SK-N-SH treated with all-trans-retinoic acid at 6 μM for 48 hours (cell line): ENCODE measurements around the gene ARMC2.

Experiments used
- CREB5 ChIP-seq: fragments of 250-450 bp; sonication (Bioruptor Pico); IDR thresholded peaks from 2 replicates; pipeline ENCODE4 v1.5.1; 2020; ENCODE audit warnings: low read depth, mild to moderate bottlenecking, moderate library complexity
- GLIS3 ChIP-seq: fragments of 250-450 bp; sonication (Bioruptor Pico); IDR thresholded peaks from 2 replicates; pipeline ENCODE4 v1.5.0; 2020; ENCODE audit warnings: mild to moderate bottlenecking, moderate library complexity
- PATZ1 ChIP-seq: fragments of 250-450 bp; sonication (Bioruptor Pico); IDR thresholded peaks from 2 replicates; pipeline ENCODE4 v1.8.0; 2020; ENCODE audit warnings: mild to moderate bottlenecking, moderate library complexity, borderline replicate concordance
- TOX ChIP-seq: fragments of 250-450 bp; sonication (Bioruptor Pico); IDR thresholded peaks from 2 replicates; pipeline ENCODE4 v1.8.0; 2021; ENCODE audit warnings: mild to moderate bottlenecking, moderate library complexity, borderline replicate concordance
- ZC3H10 ChIP-seq: fragments of 250-450 bp; sonication (Bioruptor Pico); IDR thresholded peaks from 2 replicates; pipeline ENCODE4 v1.5.1; 2021; ENCODE audit warnings: mild to moderate bottlenecking, moderate library complexity
- ZNF565 ChIP-seq: fragments of 450-650 bp; formaldehyde crosslinking; conservative IDR thresholded peaks from 2 replicates; pipeline ENCODE4 v1.5.0; 2020; ENCODE audit warnings: low read depth, mild to moderate bottlenecking, moderate library complexity
- TF ChIP-seq, protein P1 (sequence below): fragments of 250-450 bp; sonication (Bioruptor Pico); IDR thresholded peaks from 2 replicates; pipeline ENCODE4 v1.5.1; 2021; ENCODE audit warnings: mild to moderate bottlenecking, moderate library complexity

GRCh38 chr6:108837236-108837971 lies 10.8 kb upstream of the ARMC2 start:
- no peak for TF ChIP-seq ZNF565 (CRISPR knock-in tag)
- no peak for TF ChIP-seq ZC3H10 (CRISPR knock-in tag)
- TF ChIP-seq, protein P1, sequence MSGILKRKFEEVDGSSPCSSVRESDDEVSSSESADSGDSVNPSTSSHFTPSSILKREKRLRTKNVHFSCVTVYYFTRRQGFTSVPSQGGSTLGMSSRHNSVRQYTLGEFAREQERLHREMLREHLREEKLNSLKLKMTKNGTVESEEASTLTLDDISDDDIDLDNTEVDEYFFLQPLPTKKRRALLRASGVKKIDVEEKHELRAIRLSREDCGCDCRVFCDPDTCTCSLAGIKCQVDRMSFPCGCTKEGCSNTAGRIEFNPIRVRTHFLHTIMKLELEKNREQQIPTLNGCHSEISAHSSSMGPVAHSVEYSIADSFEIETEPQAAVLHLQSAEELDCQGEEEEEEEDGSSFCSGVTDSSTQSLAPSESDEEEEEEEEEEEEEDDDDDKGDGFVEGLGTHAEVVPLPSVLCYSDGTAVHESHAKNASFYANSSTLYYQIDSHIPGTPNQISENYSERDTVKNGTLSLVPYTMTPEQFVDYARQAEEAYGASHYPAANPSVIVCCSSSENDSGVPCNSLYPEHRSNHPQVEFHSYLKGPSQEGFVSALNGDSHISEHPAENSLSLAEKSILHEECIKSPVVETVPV (CRISPR knock-in tag), result no peak
- no peak for TF ChIP-seq CREB5
- TF ChIP-seq GLIS3 (CRISPR knock-in tag), result no peak
- TF ChIP-seq PATZ1 (CRISPR knock-in tag), result no peak
- no peak for TF ChIP-seq TOX
